UCSD-AML1 (cell line): Measurements from ENCODE around the gene DVL1.

ENCODE experiments used
- DNase-seq: peaks from one replicate; lab custom pipeline; 2025; ENCODE audit not compliant: unreplicated experiment; lab: John Stamatoyannopoulos, UW

The DVL1 gene

GRCh38 chr1:1342061-1342562 lies 7.1 kb downstream of the DVL1 start:
- no peak for DNase-seq

- DNase-seq, result no peak
These were observed 7.6 kb downstream of the DVL1 start for GRCh38 chr1:1341549-1342021.

GRCh38 chr1:1340791-1341548 lies 8.2 kb downstream of the DVL1 start:
- DNase-seq, result no peak

GRCh38 chr1:1340185-1340584 lies 9.0 kb downstream of the DVL1 start:
- no peak for DNase-seq

GRCh38 chr1:1338278-1338677 lies 10.9 kb downstream of the DVL1 start:
- DNase-seq, result no peak

GRCh38 chr1:1337793-1338147 lies 11.4 kb downstream of the DVL1 start:
- no peak for DNase-seq

GRCh38 chr1:1336931-1337792 lies 12.1 kb downstream of the DVL1 start:
- no peak for DNase-seq

- no peak for DNase-seq
These were observed 12.8 kb downstream of the DVL1 start for GRCh38 chr1:1336446-1336845.

- DNase-seq, result no peak
These were observed 13.4 kb downstream of the DVL1 start for GRCh38 chr1:1335792-1336248.

GRCh38 chr1:1335283-1335682 lies 13.9 kb downstream of the DVL1 start:
- DNase-seq, result no peak

- DNase-seq, result no peak
These were observed 14.4 kb downstream of the DVL1 start for GRCh38 chr1:1334835-1335234.

- no peak for DNase-seq
These were observed 15.5 kb downstream of the DVL1 start for GRCh38 chr1:1333551-1334241.

- DNase-seq, result no peak
These were observed 16.3 kb downstream of the DVL1 start for GRCh38 chr1:1332774-1333480.

GRCh38 chr1:1332031-1332755 lies 17.0 kb downstream of the DVL1 start:
- no peak for DNase-seq

- no peak for DNase-seq
These were observed 17.9 kb downstream of the DVL1 start, which contains the start of gene TAS1R3 for GRCh38 chr1:1331068-1331965. Gene TAS1R3, plus strand, starts transcription at chr1:1331280. Its CDS starts 66 bp downstream, at chr1:1331346.

- DNase-seq, result no peak
These were observed 18.7 kb downstream of the DVL1 start for GRCh38 chr1:1330366-1331067.

- DNase-seq, result no peak
These were observed 19.7 kb downstream of the DVL1 start for GRCh38 chr1:1329304-1330210.
